ENCODE measurements around the gene RAB3A.
"Not testable (repeated sequence)": the region's sequence is repeated elsewhere in the genome, so short reads cannot be mapped to it uniquely, and the experiment has no call there.

The RAB3A gene

GRCh38 chr19:18211683-18212082 lies 7.8 kb upstream of the RAB3A start:
- no peak for DNase-seq (ENCODE audit: low read depth)
- TF ChIP-seq POLR2A (IDR thresholded peaks at IDR 0.05; ENCODE audit: extremely low read depth, insufficient read length) (no peak), MAX (IDR thresholded peaks at IDR 0.05; ENCODE audit: low read depth, low read length) (no peak), CTCF (IDR thresholded peaks at IDR 0.05; ENCODE audit: low read depth, low read length) (no peak), MYC (IDR thresholded peaks at IDR 0.05; ENCODE audit: low read depth, low read length) (no peak)

GRCh38 chr19:18209912-18210311 lies 6.1 kb upstream of the RAB3A start:
- H3K4me3 ChIP-seq (ENCODE audit: low read depth, low read length); DNase-seq (ENCODE audit: low read depth): not testable (repeated sequence)

More at GRCh38 chr19:18211683-18212082, 7.8 kb upstream of the RAB3A start:
- no peak overlapping the region for H3K4me3 ChIP-seq (ENCODE audit: low read depth, low read length)

GRCh38 chr19:18208098-18208951 lies 4.5 kb upstream of the RAB3A start:
- no peak overlapping the region for H3K4me3 ChIP-seq (ENCODE audit: low read depth, low read length)
- TF ChIP-seq CTCF (IDR thresholded peaks at IDR 0.05; ENCODE audit: low read depth, low read length) = peak; percentile 27
- TF ChIP-seq POLR2A (IDR thresholded peaks at IDR 0.05; ENCODE audit: extremely low read depth, insufficient read length) = no peak
- DNase-seq (ENCODE audit: low read depth) = peak; percentile 51

GRCh38 chr19:18206018-18206417 lies 2.2 kb upstream of the RAB3A start:
- TF ChIP-seq MAX (IDR thresholded peaks at IDR 0.05; ENCODE audit: low read depth, low read length) (no peak), POLR2A (IDR thresholded peaks at IDR 0.05; ENCODE audit: extremely low read depth, insufficient read length) (no peak), CTCF (IDR thresholded peaks at IDR 0.05; ENCODE audit: low read depth, low read length) (no peak)
- no peak for DNase-seq (ENCODE audit: low read depth)
- no peak overlapping the region for H3K4me3 ChIP-seq (ENCODE audit: low read depth, low read length)

GRCh38 chr19:18205200-18205892 lies 1.5 kb upstream of the RAB3A start:
- peak; percentile 6; the same call in 1 of the 2 replicates for TF ChIP-seq MAX (IDR thresholded peaks at IDR 0.05; ENCODE audit: low read depth, low read length)
- no peak for TF ChIP-seq MYC (IDR thresholded peaks at IDR 0.05; ENCODE audit: low read depth, low read length)
- H3K4me3 ChIP-seq (ENCODE audit: low read depth, low read length) = peak overlapping the region; percentile 50
- peak; percentile 64 for DNase-seq (ENCODE audit: low read depth)

- TF ChIP-seq MYC (IDR thresholded peaks at IDR 0.05; ENCODE audit: low read depth, low read length) = 0 out of 2 replicates have a peak, but pooled peaks have one; percentile 6
- TF ChIP-seq MAX (IDR thresholded peaks at IDR 0.05; ENCODE audit: low read depth, low read length) = no peak
- DNase-seq (ENCODE audit: low read depth) = no peak
- peak overlapping the region; percentile 50 for H3K4me3 ChIP-seq (ENCODE audit: low read depth, low read length)
Measured at GRCh38 chr19:18204394-18205199, 755 bp upstream of the RAB3A start.

GRCh38 chr19:18203408-18203862 lies 407 bp downstream of the RAB3A start:
- DNase-seq (ENCODE audit: low read depth) = no peak
- TF ChIP-seq POLR2A (IDR thresholded peaks at IDR 0.05; ENCODE audit: extremely low read depth, insufficient read length) (no peak), MAX (IDR thresholded peaks at IDR 0.05; ENCODE audit: low read depth, low read length) (no peak), MYC (IDR thresholded peaks at IDR 0.05; ENCODE audit: low read depth, low read length) (no peak), CTCF (IDR thresholded peaks at IDR 0.05; ENCODE audit: low read depth, low read length) (no peak)

More at GRCh38 chr19:18203408-18203862, 407 bp downstream of the RAB3A start:
- H3K4me3 ChIP-seq (ENCODE audit: low read depth, low read length) = peak overlapping the region; percentile 44

Measured in NB4 (cell line).